Mononuclear cell (primary cell): ENCODE results near the gene TMEM272. TPM values are rescaled to one million over a fixed set of nuclear protein-coding genes. Genes with fewer than 3 reads are reported as not detected.

ENCODE experiments used
- H3K27me3 ChIP-seq: 2 replicates; pipeline ENCODE4 v1.6.0; 2011; ENCODE audit warnings: low read length, control low read depth; ENCODE audit not compliant: insufficient read depth
- H3K4me1 ChIP-seq: 2 replicates; pipeline ENCODE4 v1.5.1; 2011; ENCODE audit warnings: mild to moderate bottlenecking, low read length, control low read depth; ENCODE audit not compliant: insufficient read depth
- H3K4me3 ChIP-seq: 2 replicates; pipeline ENCODE4 v1.5.1; 2011; ENCODE audit warnings: mild to moderate bottlenecking, low read length, moderate library complexity
- H3K9me3 ChIP-seq: 2 replicates; pipeline ENCODE4 v1.5.1; 2011; ENCODE audit warnings: low read depth, mild to moderate bottlenecking, control low read depth, low read length
- total RNA-seq: library from RNA; depleted of rRNA; stranded (reverse); fragments of >200 nt; gene quantifications from one replicate; pipeline ENCODE4 v1.2.3, GENCODE V29; 2012

The TMEM272 gene, protein sequence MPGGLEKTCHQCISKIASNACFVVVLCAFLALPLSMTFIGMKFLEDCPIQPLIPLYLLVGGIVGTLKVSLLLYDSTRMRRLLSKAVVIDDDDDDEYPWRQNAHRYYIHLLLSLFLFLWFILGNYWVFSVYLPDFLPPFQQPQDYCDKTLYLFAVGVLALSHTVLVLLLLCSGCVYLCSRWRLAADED
- total RNA-seq: 1.0 TPM

DNA sequence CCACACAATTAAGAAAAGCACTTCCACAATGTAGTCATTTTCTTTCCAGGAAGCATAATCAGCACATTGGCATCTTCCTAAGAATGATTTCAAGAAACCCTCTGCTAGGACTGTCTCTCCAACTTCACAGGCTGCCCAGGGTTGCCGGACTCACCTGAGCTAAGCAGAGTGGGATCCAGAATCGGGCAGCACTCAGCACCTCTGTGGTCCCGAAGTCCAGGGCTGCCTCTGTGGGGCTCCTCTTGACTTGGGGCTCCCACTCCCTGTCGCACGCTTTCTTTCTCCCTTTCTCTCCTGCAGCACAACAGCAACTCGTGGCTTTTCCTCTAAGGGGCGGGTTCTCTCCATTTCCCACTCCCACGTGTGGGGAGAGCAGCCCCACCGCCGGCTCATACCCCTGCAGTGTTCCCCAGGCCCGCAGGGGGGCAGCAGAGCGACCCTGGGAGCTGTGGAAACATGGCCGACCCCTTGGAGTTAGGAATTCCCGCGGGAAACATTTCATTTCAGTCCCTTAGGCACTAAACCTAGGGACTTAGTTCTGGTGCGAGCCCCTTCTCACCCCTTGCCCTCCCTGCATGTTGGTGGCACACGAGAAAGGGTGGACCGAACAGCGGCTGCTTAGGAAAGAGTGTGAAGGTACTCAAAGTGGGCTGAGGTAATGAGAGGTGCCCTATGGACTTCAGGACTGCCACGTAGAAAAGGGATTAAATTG is at the start of gene TMEM272:
Gene TMEM272 (minus strand): TSS at position 316 of the 712 bp plus-strand sequence. CDS start 6,647 bp downstream, outside the sequence.
- Histone ChIP-seq H3K9me3 (no peaks in the 10 kb centered on the region), H3K27me3 (no peaks in the 10 kb centered on the region), H3K4me3 (no peak within 1 kb of the TSS), H3K4me1 (peaks cover 10% of the 10 kb centered on the region)

DNA sequence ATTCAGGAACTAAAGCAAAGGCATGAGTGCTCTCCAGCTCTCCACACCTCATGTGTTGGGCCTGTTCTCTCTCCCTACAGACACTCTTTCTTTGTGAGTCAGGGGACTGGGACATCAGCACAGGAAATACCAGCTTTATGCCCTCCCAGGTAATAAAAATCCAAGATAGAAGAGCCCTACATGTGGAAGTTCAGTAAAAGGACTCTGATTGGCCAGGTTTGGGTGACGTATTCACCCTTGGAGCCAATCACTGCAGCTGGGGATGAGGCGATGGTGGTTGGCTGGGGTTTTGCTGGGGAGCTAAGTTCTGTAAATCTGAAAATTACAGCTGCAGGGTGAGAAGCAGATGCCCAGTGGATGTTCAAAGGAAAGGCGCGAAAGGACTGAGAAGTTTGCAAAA is 49.3 kb upstream of the TMEM272 start:
- Histone ChIP-seq H3K27me3 (no peaks in the 10 kb centered on the region), H3K4me3 (no peak overlapping the region), H3K4me1 (no peaks in the 10 kb centered on the region), H3K9me3 (no peaks in the 10 kb centered on the region)

DNA sequence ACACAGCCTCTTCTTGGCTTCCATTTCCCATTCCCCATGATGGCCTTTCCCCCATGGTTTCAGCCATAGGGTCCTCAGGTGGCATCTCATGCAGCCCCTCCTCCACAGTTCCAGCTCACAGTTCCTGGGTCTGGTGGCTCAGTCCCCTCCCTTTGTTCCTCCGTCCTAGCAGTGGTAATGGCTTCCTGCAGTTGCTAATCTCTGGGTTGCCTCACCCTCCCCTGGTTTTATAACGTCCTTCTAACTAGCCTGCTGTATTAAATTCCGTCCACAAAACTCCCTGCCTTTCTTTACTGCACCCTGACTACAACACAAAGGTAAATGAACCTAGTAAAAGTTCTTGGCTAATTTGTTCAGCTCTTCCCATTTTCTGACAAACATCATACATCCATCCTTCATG is 47.7 kb upstream of the TMEM272 start:
- H3K4me1 ChIP-seq: no peaks in the 10 kb centered on the region
- no peaks in the 10 kb centered on the region for H3K27me3 ChIP-seq
- H3K4me3 ChIP-seq: no peak overlapping the region
- H3K9me3 ChIP-seq: no peaks in the 10 kb centered on the region

DNA sequence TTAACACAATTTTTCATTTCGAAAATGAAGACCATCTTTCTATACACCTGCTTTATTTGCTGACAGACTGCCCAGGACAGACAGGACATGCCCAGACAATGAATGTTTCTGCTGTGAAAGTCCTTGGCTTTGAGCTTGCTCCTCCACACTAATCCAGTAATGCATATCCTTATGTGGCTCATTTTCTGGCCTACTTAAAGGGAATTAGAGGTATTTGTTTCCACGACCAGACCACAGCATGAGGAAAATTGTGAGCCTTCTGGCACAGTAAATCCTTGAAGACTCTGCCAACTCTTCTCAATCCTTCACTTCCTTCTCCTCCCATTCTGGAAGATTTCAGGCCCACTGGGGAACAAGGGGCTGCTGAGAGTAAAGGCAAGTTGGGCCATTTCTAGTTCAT is 42.5 kb upstream of the TMEM272 start:
- Histone ChIP-seq H3K4me1 (no peaks in the 10 kb centered on the region), H3K27me3 (no peaks in the 10 kb centered on the region), H3K9me3 (no peaks in the 10 kb centered on the region), H3K4me3 (no peak overlapping the region)

DNA sequence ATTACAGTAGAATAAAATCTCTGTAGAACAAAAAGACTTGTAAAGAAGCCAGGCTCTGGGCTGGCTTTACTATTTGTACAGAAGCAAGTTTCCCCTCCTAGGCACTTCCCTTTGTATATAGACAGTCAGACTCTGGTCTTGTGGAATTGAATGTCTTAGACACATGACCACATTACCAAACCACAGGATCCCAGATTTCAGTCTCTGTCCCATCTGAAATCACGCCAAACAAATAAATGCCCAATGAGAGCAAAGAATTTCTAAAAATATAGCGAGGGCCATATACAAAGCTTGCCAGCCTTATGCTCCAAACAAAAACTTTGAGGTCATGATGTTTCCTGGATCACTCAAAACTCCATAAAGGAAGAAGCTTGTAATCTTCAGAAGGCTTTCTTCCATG is 40.7 kb upstream of the TMEM272 start:
- Histone ChIP-seq H3K27me3 (no peaks in the 10 kb centered on the region), H3K4me3 (no peak overlapping the region), H3K4me1 (no peaks in the 10 kb centered on the region), H3K9me3 (no peaks in the 10 kb centered on the region)

DNA sequence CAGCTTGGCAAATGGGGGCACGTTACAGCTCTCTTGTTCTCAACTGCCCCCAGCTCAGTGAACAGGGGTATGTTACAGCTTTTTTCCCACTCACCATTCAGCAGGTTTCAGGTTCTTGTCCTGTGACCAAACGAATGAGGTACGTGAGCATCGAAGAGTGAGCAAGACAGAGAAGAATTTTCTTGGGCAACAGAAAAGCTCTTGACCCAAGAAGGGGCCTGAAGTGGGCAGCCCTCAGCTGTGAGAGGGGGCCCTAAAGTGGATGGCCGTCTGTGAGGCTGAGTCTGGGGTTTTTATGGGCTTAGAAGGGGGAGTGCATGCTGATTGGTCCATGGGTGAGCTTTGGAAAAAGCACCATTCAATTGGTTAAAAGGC is 38.2 kb upstream of the TMEM272 start:
- Histone ChIP-seq H3K4me1 (no peaks in the 10 kb centered on the region), H3K4me3 (no peak overlapping the region), H3K27me3 (no peaks in the 10 kb centered on the region), H3K9me3 (no peaks in the 10 kb centered on the region)

DNA sequence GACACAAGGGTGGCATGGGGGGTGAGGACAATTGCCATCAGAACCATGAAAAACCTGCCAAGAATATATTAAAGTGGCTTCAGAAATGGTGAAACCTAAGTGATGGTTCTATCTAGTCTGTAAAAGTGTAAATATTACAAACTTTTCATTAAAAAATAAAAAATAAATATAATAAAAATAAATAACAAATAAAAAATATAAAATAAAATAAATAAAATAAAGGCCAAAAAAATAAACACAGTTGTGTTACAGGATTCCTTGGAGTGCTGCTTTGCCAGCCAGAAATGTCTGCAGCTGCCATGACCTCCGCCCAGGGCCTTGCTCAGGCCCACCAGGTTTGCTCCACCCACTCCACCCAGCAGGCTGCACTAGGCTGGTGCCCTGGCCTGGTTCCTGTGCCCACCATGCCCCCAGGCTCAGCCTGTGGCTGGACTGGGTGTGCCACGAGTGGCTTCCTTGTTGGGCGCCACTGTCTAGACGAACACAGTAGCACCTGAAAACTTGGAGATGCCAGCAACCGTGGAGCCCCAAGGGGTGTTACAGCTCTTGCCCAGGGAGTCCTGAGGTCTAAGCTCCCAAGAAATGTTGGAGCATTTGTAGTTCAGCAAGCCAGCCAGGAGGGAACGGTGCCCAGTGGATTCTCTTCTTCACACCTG is 37.7 kb upstream of the TMEM272 start:
- no peak overlapping the region for H3K4me3 ChIP-seq
- no peaks in the 10 kb centered on the region for H3K4me1 ChIP-seq
- no peaks in the 10 kb centered on the region for H3K9me3 ChIP-seq
- no peaks in the 10 kb centered on the region for H3K27me3 ChIP-seq

DNA sequence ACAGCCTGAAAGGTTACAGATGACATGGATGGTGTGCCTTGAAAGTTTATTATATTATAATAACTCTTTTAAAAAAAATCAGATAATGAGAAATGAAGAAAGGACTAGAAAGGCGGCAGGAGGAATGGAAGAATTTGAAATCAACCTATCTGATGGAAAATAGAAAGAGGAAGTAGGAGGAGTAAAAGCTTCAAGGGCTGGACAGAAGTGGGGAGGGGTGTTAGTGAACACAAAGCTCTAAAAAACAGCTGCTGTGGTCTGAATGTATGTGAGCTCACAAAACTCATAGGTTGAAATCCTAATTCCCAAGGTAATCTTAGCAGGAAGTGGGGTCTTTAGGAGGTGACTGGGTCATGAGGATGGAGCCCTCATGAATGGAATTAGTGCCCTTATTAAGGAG is 36.3 kb upstream of the TMEM272 start:
- Histone ChIP-seq H3K4me1 (no peaks in the 10 kb centered on the region), H3K9me3 (no peaks in the 10 kb centered on the region), H3K4me3 (no peak overlapping the region), H3K27me3 (no peaks in the 10 kb centered on the region)

DNA sequence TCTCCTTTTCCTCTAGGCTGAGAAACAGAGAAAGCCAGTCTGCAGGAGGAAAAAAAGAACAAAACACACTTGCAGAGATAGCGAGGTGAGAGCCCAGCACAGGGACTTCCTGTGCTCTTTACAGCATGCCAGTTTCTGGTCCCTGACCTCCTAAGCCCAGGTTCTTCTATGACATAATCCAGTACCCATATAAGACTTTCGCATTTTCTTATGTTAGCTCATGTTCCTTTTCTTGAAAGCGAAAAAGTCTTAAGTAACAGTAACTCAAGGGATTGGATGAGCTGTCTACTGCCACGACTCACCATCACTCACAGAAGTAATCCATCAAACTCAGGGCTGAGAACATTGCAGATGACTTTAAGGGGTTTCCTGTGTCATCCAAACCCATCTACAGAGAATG is 34.2 kb upstream of the TMEM272 start:
- Histone ChIP-seq H3K9me3 (no peaks in the 10 kb centered on the region), H3K4me3 (no peak overlapping the region), H3K27me3 (no peaks in the 10 kb centered on the region), H3K4me1 (no peaks in the 10 kb centered on the region)

DNA sequence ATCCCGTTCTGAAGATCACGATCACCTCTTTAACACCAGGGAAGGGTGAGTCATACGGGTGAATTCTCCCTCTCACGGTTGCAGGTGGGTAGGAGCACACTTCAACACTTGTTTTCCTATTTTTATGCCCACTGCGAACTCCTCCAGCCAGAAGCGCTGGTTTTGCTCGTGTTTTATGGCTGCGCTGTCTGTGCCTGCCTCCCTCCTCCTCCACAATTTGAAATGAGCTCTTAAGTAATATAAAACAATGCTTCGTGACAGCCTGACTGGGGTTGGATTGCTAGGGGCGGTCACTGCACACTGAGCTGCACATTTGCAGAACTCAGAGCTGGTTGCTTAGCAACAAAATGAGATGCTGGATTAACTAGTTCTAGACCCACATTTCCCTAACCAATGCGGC is 29.7 kb upstream of the TMEM272 start:
- H3K27me3 ChIP-seq: no peaks in the 10 kb centered on the region

DNA sequence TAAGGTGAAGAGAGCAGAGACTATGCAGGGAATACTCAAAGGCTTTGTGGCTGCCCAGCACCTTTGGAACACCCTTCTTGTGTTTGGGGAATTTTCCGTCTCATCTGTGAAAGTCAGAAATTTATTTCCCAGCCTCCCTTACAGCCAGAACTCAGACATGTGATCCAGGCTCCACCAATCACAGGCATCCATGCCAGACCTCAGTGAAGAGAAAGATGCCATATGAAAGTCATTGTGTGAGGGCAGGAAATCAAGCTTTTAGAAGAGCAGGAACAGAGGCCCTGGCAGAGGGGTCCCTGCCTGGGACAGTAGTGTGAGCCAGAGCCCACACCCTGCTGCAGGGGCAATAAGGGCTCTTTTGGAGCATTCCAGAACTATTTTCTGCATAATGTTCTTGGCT is 28.9 kb upstream of the TMEM272 start:
- no peaks in the 10 kb centered on the region for H3K4me1 ChIP-seq
- H3K4me3 ChIP-seq: no peak overlapping the region
- H3K9me3 ChIP-seq: no peaks in the 10 kb centered on the region
- no peaks in the 10 kb centered on the region for H3K27me3 ChIP-seq

More for the DNA sequence above, 29.7 kb upstream of the TMEM272 start:
- Histone ChIP-seq H3K9me3 (no peaks in the 10 kb centered on the region), H3K4me1 (no peaks in the 10 kb centered on the region), H3K4me3 (no peak overlapping the region)

DNA sequence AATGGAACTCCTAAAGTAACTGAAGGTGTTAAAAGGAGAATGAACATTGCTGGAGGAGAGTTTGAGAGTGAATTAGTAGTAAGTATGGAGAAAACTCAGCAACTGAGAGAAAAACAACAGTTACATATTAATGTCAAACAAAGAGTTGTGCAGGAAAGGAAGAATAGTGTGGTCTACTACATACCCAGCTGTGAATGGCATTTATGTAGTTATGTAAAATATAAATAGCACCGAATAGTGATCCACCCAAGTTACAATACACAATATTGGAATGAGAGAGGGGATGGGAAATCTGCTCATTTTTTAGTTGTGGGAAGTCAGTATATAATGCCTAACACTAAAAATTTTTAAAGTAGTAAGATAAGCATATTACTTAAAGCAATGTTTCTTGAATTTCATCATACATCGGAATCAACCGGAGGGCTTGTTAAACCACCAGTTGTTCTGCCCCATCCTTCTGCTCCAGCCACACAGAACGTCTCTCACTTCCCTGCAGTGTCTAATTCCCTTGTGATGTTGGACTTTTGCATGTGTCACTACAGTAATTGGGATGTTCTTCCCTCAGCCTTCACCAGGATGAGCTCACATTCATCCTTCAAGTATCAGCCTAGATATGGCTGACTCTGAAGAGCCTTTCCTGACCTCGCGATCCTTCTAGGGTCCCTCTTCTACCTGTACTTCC is 28.3 kb upstream of the TMEM272 start:
- Histone ChIP-seq H3K4me1 (no peaks in the 10 kb centered on the region), H3K9me3 (no peaks in the 10 kb centered on the region), H3K4me3 (no peak overlapping the region), H3K27me3 (no peaks in the 10 kb centered on the region)

DNA sequence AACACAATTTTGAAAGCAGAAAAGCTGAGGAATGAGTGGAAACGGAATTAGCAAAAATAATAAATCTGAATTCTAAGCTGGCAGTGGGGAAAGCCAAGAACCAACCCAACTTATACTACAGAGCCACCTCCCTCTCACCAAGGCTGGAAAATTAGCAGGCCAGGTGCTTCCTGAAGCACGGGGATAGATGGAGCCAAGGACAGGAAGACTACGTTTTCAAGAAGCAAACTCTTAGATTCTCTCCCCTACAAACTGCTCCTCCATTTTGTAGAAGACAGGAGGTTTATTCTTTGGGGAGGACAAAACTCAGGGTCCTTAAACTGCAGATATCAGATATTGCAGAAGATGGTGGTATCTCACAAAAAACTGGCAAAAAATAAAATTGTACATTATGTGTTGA is 25.6 kb upstream of the TMEM272 start:
- H3K27me3 ChIP-seq: no peaks in the 10 kb centered on the region
- H3K4me1 ChIP-seq: no peaks in the 10 kb centered on the region
- no peaks in the 10 kb centered on the region for H3K9me3 ChIP-seq
- no peak overlapping the region for H3K4me3 ChIP-seq

DNA sequence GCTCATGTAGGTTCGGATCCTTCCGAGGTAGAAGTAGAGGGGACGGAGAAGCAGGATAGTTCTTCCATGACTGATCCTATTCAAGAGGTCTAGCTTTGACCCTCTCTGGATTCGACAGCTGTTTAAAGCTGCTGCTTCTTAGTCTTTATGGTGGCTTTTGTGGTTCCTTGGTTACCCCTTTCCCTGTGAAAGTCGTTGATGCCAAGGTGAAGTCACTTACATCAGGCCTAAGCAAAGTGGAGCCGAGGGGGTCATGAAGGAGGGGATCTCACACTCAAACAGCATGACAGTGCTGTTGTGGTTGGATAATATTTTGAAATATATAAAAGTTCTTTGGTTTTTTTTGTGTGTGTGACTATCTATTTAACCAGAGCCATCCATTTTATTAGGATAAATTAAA is 24.9 kb upstream of the TMEM272 start:
- Histone ChIP-seq H3K27me3 (no peaks in the 10 kb centered on the region), H3K4me1 (no peaks in the 10 kb centered on the region), H3K4me3 (no peak overlapping the region), H3K9me3 (no peaks in the 10 kb centered on the region)

DNA sequence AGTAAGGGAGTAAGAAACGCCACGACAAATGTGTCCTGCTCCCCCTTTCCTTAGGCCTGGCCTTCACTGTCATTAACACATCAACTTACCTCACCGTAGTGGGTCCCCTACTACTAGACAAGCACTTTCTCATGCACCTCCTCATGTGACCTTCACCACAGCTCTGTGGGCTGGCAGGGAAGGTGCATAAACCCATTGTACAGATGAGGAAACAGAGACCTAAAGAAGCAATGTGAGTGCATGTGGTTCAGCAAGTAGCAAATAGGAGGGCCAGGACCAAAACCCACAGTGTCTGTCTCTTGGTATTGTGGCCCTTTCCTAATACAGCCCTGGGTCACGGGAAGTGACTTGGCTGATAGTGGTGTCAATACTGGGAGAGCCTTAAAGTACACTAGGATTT is 22.1 kb upstream of the TMEM272 start:
- H3K9me3 ChIP-seq: no peaks in the 10 kb centered on the region
- no peaks in the 10 kb centered on the region for H3K4me1 ChIP-seq
- no peak overlapping the region for H3K4me3 ChIP-seq
- H3K27me3 ChIP-seq: no peaks in the 10 kb centered on the region
